Hepatocyte (in vitro differentiated cells): ENCODE measurements around the gene KLHDC9. TPM values are rescaled to one million over a fixed set of nuclear protein-coding genes. Genes with fewer than 3 reads are reported as not detected.
"Not testable (repeated sequence)": the region's sequence is repeated elsewhere in the genome, so short reads cannot be mapped to it uniquely, and the experiment has no call there.

Source experiments
- DNase-seq: peaks from one replicate; pipeline ENCODE4 v3.0.0-alpha.2; 2016; ENCODE audit warnings: low spot score
- H2AFZ ChIP-seq: fragments of 200-600 bp; sonication (generic); 2 replicates; pipeline ENCODE4 v1.6.0; 2016; ENCODE audit warnings: antibody characterized with exemption, mild to moderate bottlenecking
- H3K27ac ChIP-seq: fragments of 200-600 bp; sonication (generic); 2 replicates; pipeline ENCODE4 v1.5.1; 2016; ENCODE audit warnings: mild to moderate bottlenecking
- H3K27me3 ChIP-seq: fragments of 200-600 bp; sonication (generic); 2 replicates; pipeline ENCODE4 v1.6.1; 2016
- H3K36me3 ChIP-seq: fragments of 200-600 bp; sonication (generic); replicated peaks from 2 replicates; pipeline ENCODE4 v1.5.1; 2016; ENCODE audit warnings: low read depth; ENCODE audit not compliant: insufficient read depth
- H3K4me1 ChIP-seq: fragments of 200-600 bp; sonication (generic); 2 replicates; pipeline ENCODE4 v1.5.1; 2016; ENCODE audit warnings: mild to moderate bottlenecking, moderate library complexity; ENCODE audit not compliant: insufficient read depth
- H3K4me2 ChIP-seq: fragments of 200-600 bp; sonication (generic); 2 replicates; pipeline ENCODE4 v1.6.0; 2016
- H3K4me3 ChIP-seq: fragments of 200-600 bp; sonication (generic); 2 replicates; pipeline ENCODE4 v1.5.1; 2016; ENCODE audit warnings: mild to moderate bottlenecking
- H3K79me2 ChIP-seq: fragments of 200-600 bp; sonication (generic); 2 replicates; pipeline ENCODE4 v1.6.0; 2017; ENCODE audit warnings: mild to moderate bottlenecking
- H3K9me2 ChIP-seq: fragments of 200-600 bp; sonication (generic); replicated peaks from 2 replicates; pipeline ENCODE4 v1.6.0; 2017; ENCODE audit warnings: mild to moderate bottlenecking; ENCODE audit not compliant: insufficient read depth
- H3K9me3 ChIP-seq: fragments of 200-600 bp; sonication (generic); 2 replicates; pipeline ENCODE4 v1.5.1; 2016; ENCODE audit warnings: low read depth, mild to moderate bottlenecking
- H4K20me1 ChIP-seq: fragments of 200-600 bp; sonication (generic); 2 replicates; pipeline ENCODE4 v1.6.0; 2016; ENCODE audit warnings: mild to moderate bottlenecking; ENCODE audit not compliant: insufficient read depth, poor library complexity, severe bottlenecking
- CTCF ChIP-seq: fragments of 200-600 bp; sonication (generic); IDR thresholded peaks from 2 replicates; pipeline ENCODE4 v1.5.1; 2016; ENCODE audit warnings: antibody characterized with exemption, mild to moderate bottlenecking; ENCODE audit not compliant: poor library complexity
- EZH2 ChIP-seq: fragments of 200-600 bp; sonication (generic); IDR thresholded peaks from 2 replicates; pipeline ENCODE4 v1.6.1; 2016; ENCODE audit warnings: antibody characterized with exemption, mild to moderate bottlenecking, borderline replicate concordance
- EZH2phosphoT487 ChIP-seq: fragments of 200-600 bp; sonication (generic); IDR thresholded peaks from one replicate; pipeline ENCODE4 v1.6.1; 2018; ENCODE audit warnings: antibody characterized with exemption, mild to moderate bottlenecking, low read depth, moderate library complexity; ENCODE audit not compliant: unreplicated experiment, severe bottlenecking
- WGBS: methylation state at CpG from one replicate; pipeline ENCODE4 v1.1.6; 2016; ENCODE audit warnings: low lambda C conversion rate; ENCODE audit errors: missing lambda C conversion rate; 5-methylcytosine and 5-hydroxymethylcytosine counted together
- polyA plus RNA-seq: library from polyadenylated mRNA; unstranded; fragments of >200 nt; fragmentation: Nextera tagmentation; extraction: Ambion mirVana; gene quantifications from 2 replicates; pipeline ENCODE4 v1.2.1, GENCODE V29; 2016
- total RNA-seq: library from RNA; depleted of rRNA; stranded (reverse); fragments of >200 nt; gene quantifications from 2 replicates; pipeline ENCODE4 v1.2.3, GENCODE V29; 2014

KLHDC9 gene
- total and polyA plus RNA-seq, 2 experiments from 2014 or later, result 1.4 to 7.4 TPM

GRCh38 chr1:161115132-161115711 lies 17.1 kb downstream of the KLHDC9 start:
- H3K4me1 ChIP-seq, result peaks cover 25% of the 10 kb centered on the region
- peaks cover 8% of the 10 kb centered on the region for H4K20me1 ChIP-seq

GRCh38 chr1:161115961-161116360 lies 17.8 kb downstream of the KLHDC9 start:
- H3K27ac ChIP-seq, H3K27me3 ChIP-seq, H3K9me2 ChIP-seq, DNase-seq, H4K20me1 ChIP-seq, H2AFZ ChIP-seq, H3K9me3 ChIP-seq, H3K4me3 ChIP-seq, H3K36me3 ChIP-seq: not testable (repeated sequence)
- H3K4me1 ChIP-seq, result peaks cover 30% of the 10 kb centered on the region
- 93% methylated on average over 6 of the region's 6 CpGs for WGBS
- H3K4me2 ChIP-seq, result peak overlapping the region; percentile 83
- peaks cover 76% of the 10 kb centered on the region for H3K79me2 ChIP-seq

More at GRCh38 chr1:161115132-161115711, 17.1 kb downstream of the KLHDC9 start:
- WGBS, result 94% methylated on average over 12 of the region's 12 CpGs
- H3K79me2 ChIP-seq, result peaks cover 75% of the 10 kb centered on the region
- no peaks in the 10 kb centered on the region for H3K27me3 ChIP-seq
- no peak overlapping the region for H3K4me3 ChIP-seq
- no peak for TF ChIP-seq CTCF
- TF ChIP-seq EZH2, result no peak
- TF ChIP-seq EZH2phosphoT487, result no peak
- H3K36me3 ChIP-seq, result no peaks in the 10 kb centered on the region
- no peaks in the 10 kb centered on the region for H3K9me3 ChIP-seq
- H2AFZ ChIP-seq, result no peak overlapping the region
- H3K27ac ChIP-seq, result no peak overlapping the region
- no peaks in the 10 kb centered on the region for H3K9me2 ChIP-seq
- H3K4me2 ChIP-seq, result no peak overlapping the region
- no peak for DNase-seq

- Histone ChIP-seq H3K9me3 (no peaks in the 10 kb centered on the region), H3K4me2 (peak within 1 kb of the TSS; percentile 83), H3K27me3 (no peaks in the 10 kb centered on the region), H3K9me2 (no peaks in the 10 kb centered on the region), H3K4me3 (peak within 1 kb of the TSS; percentile 86), H3K27ac (peak within 1 kb of the TSS; percentile 95), H3K79me2 (peaks cover 64% of the 10 kb centered on the region), H3K4me1 (peaks cover 30% of the 10 kb centered on the region), H4K20me1 (peaks cover 4% of the 10 kb centered on the region), H3K36me3 (no peaks in the 10 kb centered on the region), H2AFZ (peak within 1 kb of the TSS; percentile 54)
- DNase-seq, result peak; percentile 94
- under 1% methylated on average over 52 of the region's 58 CpGs for WGBS
- TF ChIP-seq CTCF (no peak), EZH2 (no peak), EZH2phosphoT487 (no peak)
Measured at GRCh38 chr1:161117759-161118581, 19.8 kb downstream of the KLHDC9 start, which contains the start of the genes NIT1 and PFDN2. Gene NIT1 (plus strand): TSS chr1:161118105. CDS start chr1:161118177, 72 bp downstream. Gene PFDN2 (minus strand): TSS chr1:161118037. CDS start chr1:161118026, 11 bp downstream.
